HG03457 (cell line): Measurements from ENCODE around the gene CEMIP2.

Source experiments
- ATAC-seq: cut with Tn5 transposase; IDR thresholded peaks from one replicate; pipeline ENCODE4 v1.9.1; 2021; ENCODE audit warnings: moderate number of reproducible peaks; ENCODE audit not compliant: unreplicated experiment

CEMIP2 gene

GRCh38 chr9:71655141-71655540 lies 113.2 kb downstream of the CEMIP2 start:
- no peak for ATAC-seq

- ATAC-seq: no peak
These were observed 115.8 kb downstream of the CEMIP2 start for GRCh38 chr9:71652480-71652879.

GRCh38 chr9:71648453-71648852 lies 119.9 kb downstream of the CEMIP2 start:
- no peak for ATAC-seq

- ATAC-seq: peak; percentile 77
These were observed 121.2 kb downstream of the CEMIP2 start for GRCh38 chr9:71647094-71647591.

- ATAC-seq: no peak
These were observed 122.2 kb downstream of the CEMIP2 start for GRCh38 chr9:71646131-71646530.

- ATAC-seq: no peak
These were observed 123.4 kb downstream of the CEMIP2 start for GRCh38 chr9:71644819-71645362.

- ATAC-seq: no peak
These were observed 125.0 kb downstream of the CEMIP2 start for GRCh38 chr9:71643330-71643729.

GRCh38 chr9:71642056-71642455 lies 126.3 kb downstream of the CEMIP2 start:
- ATAC-seq: no peak

GRCh38 chr9:71638627-71639026 lies 129.7 kb downstream of the CEMIP2 start:
- ATAC-seq: no peak

- no peak for ATAC-seq
These were observed 130.4 kb downstream of the CEMIP2 start for GRCh38 chr9:71637926-71638325.

- ATAC-seq: no peak
These were observed 130.9 kb downstream of the CEMIP2 start for GRCh38 chr9:71637375-71637774.

- ATAC-seq: no peak
These were observed 132.0 kb downstream of the CEMIP2 start for GRCh38 chr9:71636143-71636839.

GRCh38 chr9:71634752-71635151 lies 133.6 kb downstream of the CEMIP2 start:
- ATAC-seq: no peak
